GM18517 (cell line): ENCODE measurements around the gene GXYLT2.

Experiments
- ATAC-seq: cut with Tn5 transposase; IDR thresholded peaks from one replicate; pipeline ENCODE4 v1.9.1; 2021; ENCODE audit warnings: mild to moderate bottlenecking, moderate library complexity; ENCODE audit not compliant: unreplicated experiment

GXYLT2 gene, protein sequence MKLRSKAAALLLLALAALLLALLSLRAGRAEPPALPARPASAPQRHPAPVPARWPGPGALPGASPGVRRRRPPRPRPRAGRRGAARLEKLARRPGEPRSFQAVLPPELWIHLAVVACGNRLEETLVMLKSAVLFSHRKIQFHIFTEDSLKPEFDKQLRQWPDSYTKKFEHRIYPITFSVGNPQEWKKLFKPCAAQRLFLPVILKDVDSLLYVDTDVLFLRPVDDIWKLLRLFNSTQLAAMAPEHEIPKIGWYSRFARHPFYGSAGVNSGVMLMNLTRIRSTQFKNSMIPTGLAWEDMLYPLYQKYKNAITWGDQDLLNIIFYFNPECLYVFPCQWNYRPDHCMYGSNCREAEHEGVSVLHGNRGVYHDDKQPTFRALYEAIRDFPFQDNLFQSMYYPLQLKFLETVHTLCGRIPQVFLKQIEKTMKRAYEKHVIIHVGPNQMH

DNA sequence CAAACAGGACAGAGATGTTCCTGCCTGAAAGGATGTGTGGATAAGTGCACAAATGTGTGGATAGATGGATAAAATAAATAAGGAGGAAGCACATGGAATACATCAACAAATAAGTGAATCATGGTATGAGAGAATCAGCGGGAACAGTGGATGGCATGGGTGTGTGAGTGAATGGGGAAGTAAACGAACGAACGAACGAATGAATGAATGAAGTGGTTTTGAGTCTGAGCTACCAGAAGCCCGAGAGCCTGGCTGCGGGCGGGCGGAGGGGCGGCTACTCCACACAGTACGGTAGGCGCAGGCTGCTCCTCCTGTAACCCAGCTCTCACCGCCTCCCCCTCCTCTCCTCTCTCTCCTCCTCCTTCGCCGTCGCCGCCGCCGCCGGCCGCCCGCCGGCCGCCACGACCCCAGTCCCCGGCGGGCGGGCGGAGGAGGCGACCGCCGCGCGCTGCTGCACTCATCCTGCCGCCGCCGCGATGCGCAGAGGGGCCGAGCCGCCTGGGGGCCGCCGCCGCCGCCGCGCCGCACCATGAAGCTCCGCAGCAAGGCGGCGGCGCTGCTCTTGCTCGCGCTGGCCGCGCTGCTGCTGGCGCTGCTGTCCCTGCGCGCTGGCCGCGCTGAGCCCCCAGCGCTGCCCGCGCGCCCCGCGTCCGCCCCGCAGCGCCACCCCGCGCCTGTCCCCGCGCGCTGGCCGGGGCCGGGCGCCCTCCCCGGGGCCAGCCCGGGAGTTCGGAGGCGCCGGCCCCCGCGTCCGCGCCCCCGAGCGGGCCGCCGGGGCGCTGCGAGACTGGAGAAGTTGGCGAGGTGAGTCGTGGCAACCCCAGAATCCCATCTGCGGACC is at the start of gene GXYLT2:
GXYLT2 (plus strand) TSS at position 342 of the 841 bp plus-strand sequence; CDS start at position 530, 188 bp downstream.
- ATAC-seq, result no peak

DNA sequence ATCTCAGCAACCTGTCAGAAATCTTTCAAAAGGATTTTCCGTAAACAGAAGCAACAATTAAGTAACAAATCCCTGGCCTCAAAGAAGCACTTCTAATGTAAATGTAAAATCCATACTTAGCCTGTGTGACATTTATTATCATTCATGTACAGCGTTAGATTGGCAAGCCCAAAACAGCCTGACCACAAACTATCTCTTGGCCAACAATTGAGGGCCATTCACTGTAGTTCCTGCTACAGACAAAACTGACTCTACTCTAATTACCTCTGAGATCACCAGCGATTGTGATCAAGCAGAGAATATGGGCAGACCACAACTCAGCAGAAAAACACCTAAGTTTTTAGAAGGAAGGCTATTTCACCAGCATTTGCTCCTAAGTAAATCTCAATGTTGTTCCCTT is 48.8 kb upstream of the GXYLT2 start:
- ATAC-seq, result no peak

DNA sequence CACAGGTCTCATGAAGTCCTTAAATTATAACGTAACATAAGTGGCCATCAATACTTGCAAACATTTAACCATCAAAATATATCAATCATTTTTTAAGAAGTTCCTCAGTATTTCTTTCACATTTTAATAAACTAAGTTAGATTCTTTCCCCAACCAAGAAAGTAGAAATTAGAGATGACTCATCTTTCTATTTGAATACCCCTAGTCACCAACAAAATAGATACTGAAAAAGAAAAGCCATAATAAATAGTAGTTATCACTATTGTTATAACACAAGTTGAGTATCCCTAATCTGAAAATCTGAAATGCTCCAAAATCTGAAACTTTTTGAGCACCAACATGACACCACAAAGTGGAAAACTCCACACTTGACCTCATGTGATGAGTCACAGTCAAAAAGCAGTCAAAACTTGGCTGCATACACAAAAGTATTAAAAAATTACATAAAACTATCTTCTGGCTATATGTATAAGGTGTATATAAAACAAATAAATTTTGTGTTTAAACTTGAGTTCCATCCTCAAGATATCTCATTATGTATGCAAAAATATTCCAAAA is 43.3 kb upstream of the GXYLT2 start:
- ATAC-seq, result no peak

DNA sequence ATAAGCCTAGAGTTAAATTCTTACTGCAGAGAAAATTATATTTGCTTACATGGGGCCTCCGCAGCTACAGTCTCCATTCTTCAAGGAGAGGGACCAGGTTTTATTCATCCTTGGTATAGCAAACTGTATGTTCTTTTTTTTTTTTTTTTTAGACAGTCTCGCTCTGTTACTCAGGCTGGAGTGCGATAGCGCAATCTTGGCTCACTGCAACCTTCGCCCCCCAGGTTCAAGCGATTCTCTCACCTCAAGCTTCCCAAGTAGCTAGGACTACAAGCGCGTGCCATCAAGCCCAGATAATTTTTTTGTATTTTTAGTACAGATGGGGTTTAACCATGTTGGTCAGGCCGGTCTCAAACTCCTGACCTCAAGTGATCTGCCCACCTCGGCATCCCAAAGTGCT is 41.7 kb upstream of the GXYLT2 start:
- no peak for ATAC-seq

DNA sequence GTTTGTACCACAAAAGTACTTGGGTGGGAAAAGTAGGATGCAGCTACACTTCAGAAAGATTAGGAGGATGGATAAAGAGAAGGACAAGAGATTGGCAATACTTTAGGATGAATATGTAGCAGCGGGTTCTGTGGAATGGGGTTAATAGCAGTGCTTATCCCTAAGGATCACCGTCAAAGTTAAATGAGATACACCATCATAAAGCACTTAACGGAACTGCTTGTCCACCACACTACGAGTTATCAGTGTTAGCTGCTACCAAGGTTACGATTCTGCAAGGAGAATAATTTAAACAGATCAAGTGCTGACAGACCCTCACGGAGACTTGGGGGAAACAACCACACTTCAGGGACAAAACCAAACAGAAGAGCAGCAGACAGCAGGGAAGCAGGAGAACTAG is 40.6 kb upstream of the GXYLT2 start:
- ATAC-seq, result no peak

DNA sequence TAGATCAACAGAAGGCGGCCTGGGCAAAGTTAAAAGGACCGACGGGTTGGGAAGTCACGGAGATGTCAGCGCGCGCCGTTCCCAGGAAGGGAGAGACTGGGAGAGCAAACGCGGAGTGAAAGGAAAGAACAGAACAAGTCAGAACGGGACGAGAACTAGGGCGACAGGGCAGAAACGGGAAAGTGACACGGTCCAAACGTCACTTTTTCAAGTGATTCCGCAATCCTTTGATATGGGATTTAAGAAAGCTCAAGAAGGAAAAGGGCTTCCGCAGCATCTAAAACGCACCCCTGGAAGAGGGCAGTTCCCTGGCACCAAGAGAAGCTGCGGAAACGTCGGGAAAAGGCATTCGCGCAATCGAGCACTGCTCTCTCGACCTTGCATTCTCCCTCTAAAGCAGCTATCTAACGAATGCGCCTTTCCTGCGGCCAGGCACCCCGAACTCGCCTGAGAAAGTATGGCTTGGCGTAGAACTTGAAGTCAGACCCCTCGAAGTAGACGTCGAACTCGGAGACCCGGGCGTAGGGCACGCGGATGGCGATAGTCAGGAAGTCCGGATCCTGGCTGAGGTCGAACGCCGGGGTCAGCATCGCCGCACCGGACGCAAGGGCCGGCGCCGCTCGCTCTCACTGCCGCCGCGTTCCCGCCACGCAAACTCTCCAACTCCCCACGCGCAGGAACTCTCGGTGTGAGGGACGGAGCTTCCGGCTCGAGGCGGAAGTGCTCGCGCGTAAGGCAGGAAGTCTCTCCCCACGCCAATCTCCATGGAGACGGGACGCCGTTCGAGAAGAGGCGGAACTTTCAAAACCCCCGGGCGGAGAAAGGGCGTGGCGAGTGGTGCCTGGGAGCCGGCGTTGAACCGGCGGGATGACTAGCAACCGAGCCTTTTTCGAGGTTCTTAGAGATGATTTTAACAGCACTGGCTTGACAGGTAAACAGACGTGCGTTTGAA is 39.8 kb upstream of the GXYLT2 start, which contains the start of gene SHQ1:
SHQ1 (minus strand) TSS at position 695 of the 952 bp plus-strand sequence; CDS start at position 590, 105 bp downstream.
- peak; percentile 89 for ATAC-seq

DNA sequence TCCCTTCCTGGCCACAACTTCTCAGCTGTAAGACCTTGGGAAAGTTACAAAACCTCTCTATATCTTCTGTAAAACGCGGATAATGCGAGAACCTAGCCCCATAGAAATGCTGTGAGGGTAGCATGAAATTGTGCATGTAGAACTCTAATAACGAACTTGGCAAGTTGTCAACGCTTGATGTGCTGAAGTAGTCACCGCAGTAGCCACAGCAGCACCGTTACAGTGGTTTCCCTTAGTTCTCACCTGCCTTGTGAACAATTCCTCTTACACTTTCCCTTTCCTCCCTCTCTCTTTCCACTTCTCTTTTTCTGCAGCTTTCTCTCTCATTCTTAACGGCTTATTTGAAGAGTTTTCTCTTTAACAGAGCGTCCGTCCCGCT is 39.2 kb upstream of the GXYLT2 start:
- ATAC-seq, result peak; percentile 35

DNA sequence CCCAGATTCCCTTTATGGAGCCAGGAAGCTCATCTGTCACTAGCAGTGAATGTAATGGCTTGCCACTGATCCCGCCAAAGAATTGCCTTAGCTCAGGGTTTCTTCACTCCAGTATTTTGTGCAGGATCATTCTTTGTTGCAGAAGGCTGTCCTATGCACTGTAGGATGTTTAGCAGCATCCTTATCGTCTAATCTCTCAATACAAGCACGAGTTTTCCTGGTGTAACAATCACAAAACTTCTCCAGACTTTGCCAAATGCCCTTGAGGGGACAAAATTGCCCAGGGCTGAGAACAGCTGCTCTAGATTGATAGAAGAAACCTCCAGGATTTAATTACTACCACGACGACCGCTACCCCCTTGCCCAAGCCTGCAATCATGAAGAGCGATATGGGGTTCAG is 32.8 kb upstream of the GXYLT2 start:
- no peak for ATAC-seq

DNA sequence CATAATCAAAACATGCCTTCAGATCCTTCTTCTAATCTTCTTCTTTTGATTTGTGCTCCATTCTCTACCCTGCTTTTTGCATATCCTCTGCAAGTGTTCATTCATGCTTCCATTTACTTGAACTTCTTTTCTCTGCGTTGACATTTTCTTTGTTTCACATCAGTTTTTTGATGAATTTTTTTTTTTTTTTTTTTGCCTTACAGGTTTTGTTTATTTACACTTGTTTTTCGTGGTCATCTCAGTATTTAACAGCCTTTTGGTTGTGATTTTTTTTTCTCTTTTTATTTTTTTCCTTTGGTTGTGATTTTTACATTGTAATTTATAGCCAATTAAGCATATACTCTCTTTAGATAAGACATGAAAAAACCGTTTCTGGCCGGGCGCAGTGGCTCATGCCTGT is 27.8 kb upstream of the GXYLT2 start:
- ATAC-seq, result no peak

DNA sequence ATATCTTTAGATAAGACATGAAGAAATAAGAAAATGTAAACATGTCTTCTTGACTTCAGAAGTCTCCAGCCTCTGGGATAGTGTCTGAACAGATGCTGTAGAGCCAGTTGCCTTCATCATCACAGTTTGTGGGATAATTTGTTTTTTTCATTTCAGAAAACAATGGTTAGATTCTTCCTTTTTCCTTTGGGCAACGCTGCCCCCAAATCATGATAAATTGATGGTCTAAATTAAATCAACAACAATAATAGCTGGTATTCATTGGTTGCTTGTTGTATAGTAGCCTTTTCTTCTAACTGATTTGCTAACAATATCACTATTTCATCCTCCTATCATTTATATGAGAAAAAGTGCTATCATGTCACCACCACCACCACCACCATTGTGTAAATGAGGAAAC is 27.0 kb upstream of the GXYLT2 start:
- no peak for ATAC-seq

DNA sequence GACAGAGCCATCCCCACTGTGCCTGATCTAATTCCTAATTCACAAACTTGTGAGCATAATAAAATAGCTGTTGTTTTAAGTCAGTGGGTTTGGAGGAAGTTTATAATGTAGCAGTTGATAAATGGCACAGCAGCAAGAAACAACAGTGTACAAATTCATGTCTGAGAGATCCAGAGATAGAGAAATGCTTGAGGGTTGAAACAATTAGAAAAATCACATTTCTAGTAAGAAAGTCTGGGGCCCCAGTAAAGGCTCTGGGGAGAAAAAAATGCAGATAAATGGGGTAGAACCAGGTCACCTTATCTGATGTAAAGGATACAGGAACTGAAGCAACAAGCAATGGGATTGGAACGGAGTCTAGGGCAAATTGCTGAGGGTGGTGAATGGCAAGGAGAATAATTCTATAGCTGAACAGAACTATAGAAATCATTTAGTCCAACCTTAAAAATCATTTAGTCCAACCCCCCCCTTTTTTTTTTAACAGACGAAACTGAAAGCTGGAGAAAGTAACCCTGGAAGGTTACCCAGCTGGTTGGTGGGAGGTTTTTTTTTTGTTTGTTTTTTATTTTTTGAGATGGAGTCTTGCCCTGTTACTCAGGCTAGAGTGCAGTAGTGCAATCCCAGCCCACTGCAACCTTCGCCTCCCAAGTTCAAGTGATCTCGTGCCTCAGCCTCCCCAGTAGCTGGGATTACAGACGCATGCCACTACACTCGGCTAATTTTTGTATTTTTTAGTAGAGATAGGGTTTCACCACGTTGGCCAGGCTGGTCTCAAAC is 25.3 kb upstream of the GXYLT2 start:
- no peak for ATAC-seq

DNA sequence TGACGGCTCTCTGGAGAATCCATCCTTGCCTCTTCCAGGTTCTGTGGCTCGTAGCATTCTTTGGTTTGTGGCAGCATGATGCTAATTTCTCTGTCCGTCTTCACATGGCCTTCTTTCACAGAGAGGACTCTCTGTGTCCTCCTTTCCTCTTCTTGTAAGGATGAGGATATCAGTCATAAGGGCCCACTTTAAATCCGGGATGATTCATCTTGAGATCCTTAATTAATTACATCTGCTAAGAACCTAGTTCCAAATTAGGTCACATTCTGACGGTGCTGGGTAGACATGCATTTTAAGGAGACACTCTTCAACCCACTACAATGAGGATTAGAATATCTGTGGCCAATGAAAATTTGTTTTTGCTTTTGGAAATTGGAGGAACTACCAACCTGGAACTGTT is 15.7 kb upstream of the GXYLT2 start:
- ATAC-seq, result no peak

DNA sequence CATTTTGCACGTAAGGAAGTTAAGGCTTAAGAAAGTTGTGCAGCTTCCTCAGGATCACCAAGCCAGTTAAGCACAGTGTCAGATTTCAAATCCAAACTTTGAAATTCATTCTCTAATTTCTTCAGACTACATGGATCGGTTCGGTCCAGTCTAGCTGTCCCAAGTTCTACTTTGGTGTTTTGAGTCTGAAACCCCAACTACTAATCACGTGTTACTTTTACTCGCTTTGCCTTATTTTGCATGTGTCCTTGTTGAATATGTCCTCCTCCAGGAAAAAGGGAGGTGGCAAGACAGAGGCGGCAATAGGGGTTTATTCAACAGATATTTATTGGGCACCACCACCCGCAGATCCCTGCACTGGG is 522 bp upstream of the GXYLT2 start:
- ATAC-seq, result no peak

DNA sequence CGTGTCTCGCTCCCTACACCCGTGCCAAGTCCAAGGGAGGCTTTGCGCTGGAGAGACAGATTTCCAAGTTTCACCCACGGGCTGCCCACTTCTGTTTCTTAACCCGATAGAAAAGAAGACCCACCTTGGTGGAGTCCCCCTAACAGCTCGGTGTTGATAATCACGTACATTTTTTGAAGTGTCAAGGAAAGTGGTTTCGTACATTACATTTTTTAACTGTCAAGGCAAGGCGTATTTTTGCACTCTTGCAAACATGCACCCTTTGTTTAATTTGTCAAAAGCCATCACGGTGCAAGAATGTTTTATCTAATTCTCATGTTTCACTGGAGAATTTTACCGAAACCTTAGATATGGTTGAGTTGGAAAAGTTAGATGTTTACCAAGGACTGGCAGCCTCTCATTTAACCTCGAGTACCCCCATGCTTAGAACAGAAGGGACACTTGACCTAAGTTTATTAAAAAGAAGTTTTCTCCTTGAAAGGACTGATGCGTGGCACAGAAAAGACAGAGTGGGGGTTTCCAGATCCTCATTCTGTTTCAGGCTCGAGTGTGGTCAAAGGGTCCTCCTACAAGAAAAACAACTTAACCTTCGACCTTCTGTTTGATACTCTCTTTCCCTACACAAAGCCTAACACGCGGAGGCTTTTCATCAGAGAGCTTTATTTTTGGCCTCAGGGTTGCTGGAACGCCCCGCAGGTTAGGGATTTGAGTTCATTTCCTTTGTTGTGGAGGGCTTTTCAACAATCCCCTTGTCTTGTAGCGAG is 882 bp downstream of the GXYLT2 start:
- ATAC-seq, result no peak

DNA sequence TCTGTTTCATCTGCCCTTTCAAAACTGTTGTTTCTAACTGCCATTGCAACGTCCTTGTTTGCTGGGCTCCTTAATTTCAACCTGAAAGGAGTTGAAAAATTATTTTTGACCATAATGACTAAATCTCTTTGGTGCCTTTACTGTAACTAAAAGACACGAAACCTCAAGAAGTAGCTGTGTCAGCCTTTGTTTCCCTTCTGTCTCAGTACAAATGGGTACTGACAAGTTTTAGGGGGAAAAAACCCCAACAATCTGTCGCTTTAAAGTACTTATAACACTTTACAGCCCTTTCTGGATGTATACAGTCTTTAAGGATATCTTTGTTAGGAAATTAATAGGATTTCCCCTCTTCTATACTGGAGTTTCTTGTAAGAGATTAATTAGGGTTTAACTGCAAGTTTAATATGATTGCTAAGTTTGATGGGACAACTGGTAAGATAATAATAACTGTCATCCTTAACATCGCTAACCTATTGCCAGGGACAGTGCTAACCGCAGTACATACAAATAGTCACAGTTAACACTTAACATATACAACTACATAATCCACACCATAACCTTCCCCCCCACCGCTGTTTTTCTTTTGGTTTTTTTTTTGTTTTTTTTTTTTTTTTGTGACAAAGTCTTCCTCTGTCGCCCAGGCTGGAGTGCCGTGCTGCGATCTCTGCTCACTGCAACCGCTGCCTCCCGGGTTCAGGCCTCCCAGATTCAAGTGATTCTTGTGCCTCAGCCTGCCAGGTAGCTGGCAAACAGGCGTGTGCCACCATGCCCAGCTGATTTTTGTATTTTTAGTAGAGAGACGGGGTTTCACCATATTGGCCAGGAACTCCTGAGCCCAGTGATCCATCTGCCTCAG is 1.7 kb downstream of the GXYLT2 start:
- no peak for ATAC-seq

DNA sequence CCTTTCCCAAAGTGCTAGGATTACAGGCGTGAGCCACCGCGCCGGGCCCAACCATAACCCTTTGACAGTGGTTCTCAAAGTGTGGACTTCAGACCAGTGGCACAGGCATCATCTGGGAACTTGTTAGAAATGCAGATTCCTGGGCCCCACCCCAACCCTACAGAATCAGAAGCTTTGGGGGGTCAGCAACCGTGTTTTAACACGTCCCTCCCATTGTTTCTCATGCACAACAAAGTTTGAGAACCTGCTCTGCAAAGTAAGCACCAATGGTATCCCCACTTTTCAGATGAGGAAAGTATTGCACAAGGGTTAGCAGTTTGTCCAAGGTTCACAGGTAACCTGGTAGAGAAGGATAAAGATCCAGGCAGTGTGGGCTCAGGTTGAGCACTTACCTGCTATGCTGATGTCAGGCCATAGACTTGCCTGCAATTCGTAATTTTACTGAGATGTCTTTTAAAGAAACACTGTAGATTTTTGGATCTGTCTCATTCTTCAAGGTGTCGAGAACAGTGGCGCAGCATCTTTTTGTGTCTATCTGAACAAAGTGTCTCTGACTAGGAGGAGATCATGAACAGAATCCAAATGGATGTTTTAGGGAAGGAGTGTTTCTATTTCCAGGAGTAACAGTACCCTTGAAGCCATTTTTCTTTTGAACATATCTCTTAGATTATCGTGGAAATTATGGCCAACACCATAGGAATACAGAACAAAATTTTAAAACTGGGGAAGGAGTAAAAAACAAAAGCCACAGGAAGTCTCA is 2.5 kb downstream of the GXYLT2 start:
- no peak for ATAC-seq

DNA sequence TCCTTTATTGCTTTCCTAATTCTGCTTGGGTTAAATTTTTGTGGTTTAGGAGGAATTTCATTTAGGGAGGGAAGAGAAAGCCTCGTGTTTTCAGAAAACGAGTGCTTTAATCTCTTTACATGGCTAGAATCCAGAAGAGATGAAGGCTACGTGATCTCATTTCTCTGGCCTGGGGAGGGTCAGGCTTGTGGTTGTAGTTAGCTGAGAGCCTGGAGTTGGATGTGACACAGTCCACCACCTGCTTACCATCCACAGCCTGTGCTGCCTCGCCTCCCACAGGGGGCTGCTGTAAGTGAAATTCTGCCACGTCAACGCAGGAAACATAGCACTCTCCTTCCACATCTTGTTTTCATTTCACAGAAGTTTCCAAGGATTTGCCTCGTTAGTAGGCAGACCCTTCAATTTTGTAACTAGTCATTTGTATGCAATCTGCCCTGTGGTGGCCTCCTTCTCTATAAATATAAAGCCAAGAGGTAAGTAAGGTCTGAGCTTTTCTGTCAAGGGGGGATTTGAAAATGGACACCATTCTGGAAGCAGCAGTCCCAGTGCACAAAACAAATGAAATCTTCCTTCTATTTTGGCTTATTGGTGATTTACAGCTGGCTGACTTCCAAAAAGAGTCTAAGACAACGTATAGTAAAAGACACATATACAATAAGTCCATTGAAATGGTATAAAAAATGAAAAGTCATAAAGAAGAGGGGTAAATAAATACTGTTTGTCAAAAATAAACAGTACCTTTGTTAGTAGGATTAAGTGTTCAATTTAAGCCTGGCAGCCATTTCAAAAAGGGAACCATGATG is 3.4 kb downstream of the GXYLT2 start:
- ATAC-seq, result no peak
